Measurements from ENCODE around the gene ACSS1. TPM values are rescaled to one million over a fixed set of nuclear protein-coding genes. Genes with fewer than 3 reads are reported as not detected.

Gene ACSS1
- total and polyA plus RNA-seq, 7 donors = 20.1 to 41.0 (median 27.1) TPM

DNA sequence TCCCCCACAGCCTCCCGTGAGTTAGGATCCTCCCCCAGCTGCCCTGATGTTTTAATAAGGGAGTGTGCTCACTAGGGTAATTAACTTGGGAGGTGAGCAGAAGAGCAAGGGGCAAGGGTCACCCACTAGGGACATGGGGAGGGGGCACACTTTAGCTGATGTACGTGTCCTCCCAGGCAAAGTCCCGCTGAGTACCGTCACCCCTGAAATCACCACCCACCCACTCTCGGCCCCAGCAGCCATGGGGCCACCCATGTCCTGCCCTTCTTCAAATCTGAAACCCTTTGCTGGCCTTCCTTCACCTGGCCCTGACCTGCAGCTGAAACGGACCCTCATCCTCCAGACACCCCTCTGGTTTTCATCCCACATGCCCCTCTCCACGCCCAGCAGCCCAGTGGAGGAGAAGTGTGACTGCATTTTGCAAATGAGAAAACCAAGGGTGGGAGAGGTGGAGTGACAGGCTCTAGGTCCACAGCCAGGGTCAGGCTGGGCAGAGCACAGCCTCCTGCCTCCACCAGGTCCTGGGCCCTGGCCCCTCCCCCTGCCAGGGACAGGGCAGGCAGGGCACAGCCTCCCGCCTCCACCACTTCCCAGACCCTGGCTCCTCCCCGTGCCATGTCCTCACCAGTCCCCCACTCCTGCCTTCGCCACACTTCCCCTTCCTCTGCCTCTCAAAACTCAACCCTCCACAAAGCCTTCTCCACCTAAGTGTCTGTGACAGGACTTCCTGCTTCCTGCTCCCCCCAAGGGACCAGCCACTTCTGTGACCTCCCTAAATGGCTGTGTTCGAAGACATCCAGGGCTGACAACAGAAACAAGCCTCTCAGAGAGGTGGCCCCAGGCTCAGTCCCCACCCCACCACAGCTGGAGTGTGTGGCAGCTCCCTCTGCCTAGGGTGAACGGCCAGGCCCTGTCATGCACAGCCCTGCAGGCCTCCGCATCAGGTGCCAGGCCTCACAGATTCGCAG lies 15.1 kb downstream of the ACSS1 start:
- H3K9me3 ChIP-seq = no peaks in the 10 kb centered on the region
- no peaks in the 10 kb centered on the region for H3K27me3 ChIP-seq
- peaks cover 0 to 79% (median 62%) of the 10 kb centered on the region in 4 donors for H3K4me1 ChIP-seq
- intact Hi-C loops (cut with DNase I) = loop anchor here (10.0 kb wide), 1 partner anchor 1408 kb away; the partner anchor contains the start of gene CST3
- no peak overlapping the region for H3K4me3 ChIP-seq
- TF ChIP-seq POLR2AphosphoS5 (IDR thresholded peaks at IDR 0.05) (no peak), POLR2A (IDR thresholded peaks at IDR 0.05) (no peak), EP300 (IDR thresholded peaks at IDR 0.05) (no peak)
- peak overlapping the region; percentile 52 to 93 (median 88) for H3K27ac ChIP-seq
- WGBS, 2 donors = 57 to 58% methylated on average over 14 of the region's 14 CpGs
- peak; percentile 85 for DNase-seq
- H3K36me3 ChIP-seq = peaks cover 8 to 30% (median 17%) of the 10 kb centered on the region in 4 donors

DNA sequence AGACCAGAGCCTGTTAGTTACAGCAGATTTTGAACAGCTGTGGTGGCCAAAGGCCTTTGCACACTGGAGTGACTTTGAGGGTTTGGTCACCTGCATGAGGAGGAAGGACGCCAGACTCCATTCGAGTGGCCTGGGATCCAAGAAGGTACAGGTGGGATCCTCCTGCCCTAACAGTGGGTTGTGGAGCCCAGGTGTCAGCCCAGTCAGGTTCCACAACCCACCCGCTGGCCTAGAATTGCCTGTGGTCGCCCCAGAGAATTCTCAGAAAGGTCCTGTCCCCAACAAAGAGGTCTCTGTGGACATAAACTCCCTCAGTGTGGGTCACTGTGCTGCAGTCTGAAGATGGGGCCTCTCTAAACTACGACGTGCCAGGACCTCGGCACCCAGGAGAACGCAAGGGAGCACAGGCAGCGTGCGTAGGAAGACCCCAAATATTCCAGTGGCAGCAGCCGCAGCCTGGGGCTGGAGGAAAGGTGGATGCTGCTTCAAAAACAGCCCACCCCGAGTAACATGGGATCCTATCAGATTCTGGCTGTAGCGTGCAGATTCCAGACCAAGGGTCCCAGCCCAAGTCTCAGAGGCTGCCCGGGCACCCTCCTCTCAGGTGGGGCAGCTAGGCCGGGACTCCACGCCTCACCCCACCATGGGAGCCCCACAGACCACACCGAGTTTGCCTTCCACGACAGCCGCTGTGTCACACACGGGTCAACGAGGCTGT lies 16.0 kb downstream of the ACSS1 start:
- WGBS, 2 donors = 76 to 85% methylated on average over 21 of the region's 21 CpGs
- TF ChIP-seq, protein P1, sequence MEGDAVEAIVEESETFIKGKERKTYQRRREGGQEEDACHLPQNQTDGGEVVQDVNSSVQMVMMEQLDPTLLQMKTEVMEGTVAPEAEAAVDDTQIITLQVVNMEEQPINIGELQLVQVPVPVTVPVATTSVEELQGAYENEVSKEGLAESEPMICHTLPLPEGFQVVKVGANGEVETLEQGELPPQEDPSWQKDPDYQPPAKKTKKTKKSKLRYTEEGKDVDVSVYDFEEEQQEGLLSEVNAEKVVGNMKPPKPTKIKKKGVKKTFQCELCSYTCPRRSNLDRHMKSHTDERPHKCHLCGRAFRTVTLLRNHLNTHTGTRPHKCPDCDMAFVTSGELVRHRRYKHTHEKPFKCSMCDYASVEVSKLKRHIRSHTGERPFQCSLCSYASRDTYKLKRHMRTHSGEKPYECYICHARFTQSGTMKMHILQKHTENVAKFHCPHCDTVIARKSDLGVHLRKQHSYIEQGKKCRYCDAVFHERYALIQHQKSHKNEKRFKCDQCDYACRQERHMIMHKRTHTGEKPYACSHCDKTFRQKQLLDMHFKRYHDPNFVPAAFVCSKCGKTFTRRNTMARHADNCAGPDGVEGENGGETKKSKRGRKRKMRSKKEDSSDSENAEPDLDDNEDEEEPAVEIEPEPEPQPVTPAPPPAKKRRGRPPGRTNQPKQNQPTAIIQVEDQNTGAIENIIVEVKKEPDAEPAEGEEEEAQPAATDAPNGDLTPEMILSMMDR (IDR thresholded peaks at IDR 0.05) = no peak
- no peak for TF ChIP-seq POLR2A (IDR thresholded peaks at IDR 0.05)
- TF ChIP-seq POLR2AphosphoS5 (IDR thresholded peaks at IDR 0.05) = no peak
- no peak for TF ChIP-seq EP300 (IDR thresholded peaks at IDR 0.05)

DNA sequence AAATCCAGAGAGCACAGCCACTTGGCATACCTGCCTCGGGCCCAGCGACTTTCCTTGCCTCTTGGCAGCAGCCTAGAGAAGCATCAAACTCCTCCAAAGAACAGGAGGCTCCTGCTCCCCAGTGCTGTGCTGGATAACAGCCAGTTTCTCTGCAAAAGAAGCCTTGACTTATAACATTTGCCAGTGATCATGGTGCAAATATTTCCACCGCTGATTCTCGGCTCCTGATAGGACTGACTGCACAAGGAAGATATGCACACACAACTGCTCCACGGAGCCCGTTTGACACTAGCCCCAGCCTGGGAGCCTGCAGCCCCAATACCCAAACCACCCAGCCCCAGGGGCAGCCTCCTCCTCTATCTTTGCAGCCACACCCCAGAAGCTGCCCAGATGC lies 17.5 kb downstream of the ACSS1 start:
- Histone ChIP-seq H3K36me3 (peaks cover 0 to 6% (median 0%) of the 10 kb centered on the region in 4 donors), H3K27me3 (no peaks in the 10 kb centered on the region), H3K9me3 (no peaks in the 10 kb centered on the region), H3K4me3 (peak overlapping the region in 1 of 4 donors; percentile 3), H3K4me1 (peaks cover 0 to 93% (median 86%) of the 10 kb centered on the region in 4 donors), H3K27ac (peak overlapping the region; percentile 88 to 93 (median 88))
- 26 to 59% methylated on average over 6 of the region's 6 CpGs for WGBS, 2 donors
- peak in 1 of 4 donors; percentile 59 for TF ChIP-seq EP300 (IDR thresholded peaks at IDR 0.05)
- TF ChIP-seq, protein P1 (IDR thresholded peaks at IDR 0.05) = no peak
- TF ChIP-seq POLR2A (IDR thresholded peaks at IDR 0.05) = no peak
- TF ChIP-seq POLR2AphosphoS5 (IDR thresholded peaks at IDR 0.05) = peak in 3 of 4 donors; percentile 77 to 78 (median 77)
- DNase-seq = peak; percentile 95
- intact Hi-C loops (cut with DNase I) = loop anchor here (2.0 to 10.0 kb wide), 2 partner anchors 14 to 1406 kb away; partner anchors contain the start of gene CST3

More for the DNA sequence above, 16.0 kb downstream of the ACSS1 start:
- peak overlapping the region; percentile 88 to 93 (median 88) for H3K27ac ChIP-seq
- H3K27me3 ChIP-seq = no peaks in the 10 kb centered on the region
- H3K4me3 ChIP-seq = no peak overlapping the region
- H3K36me3 ChIP-seq = peaks cover 8 to 22% (median 10%) of the 10 kb centered on the region in 4 donors
- H3K4me1 ChIP-seq = peaks cover 0 to 83% (median 71%) of the 10 kb centered on the region in 4 donors
- no peaks in the 10 kb centered on the region for H3K9me3 ChIP-seq
- intact Hi-C loops (cut with DNase I) = loop anchor here (2.0 to 10.0 kb wide), 2 partner anchors 13 to 1407 kb away; partner anchors contain the start of gene CST3
- DNase-seq = no peak

DNA sequence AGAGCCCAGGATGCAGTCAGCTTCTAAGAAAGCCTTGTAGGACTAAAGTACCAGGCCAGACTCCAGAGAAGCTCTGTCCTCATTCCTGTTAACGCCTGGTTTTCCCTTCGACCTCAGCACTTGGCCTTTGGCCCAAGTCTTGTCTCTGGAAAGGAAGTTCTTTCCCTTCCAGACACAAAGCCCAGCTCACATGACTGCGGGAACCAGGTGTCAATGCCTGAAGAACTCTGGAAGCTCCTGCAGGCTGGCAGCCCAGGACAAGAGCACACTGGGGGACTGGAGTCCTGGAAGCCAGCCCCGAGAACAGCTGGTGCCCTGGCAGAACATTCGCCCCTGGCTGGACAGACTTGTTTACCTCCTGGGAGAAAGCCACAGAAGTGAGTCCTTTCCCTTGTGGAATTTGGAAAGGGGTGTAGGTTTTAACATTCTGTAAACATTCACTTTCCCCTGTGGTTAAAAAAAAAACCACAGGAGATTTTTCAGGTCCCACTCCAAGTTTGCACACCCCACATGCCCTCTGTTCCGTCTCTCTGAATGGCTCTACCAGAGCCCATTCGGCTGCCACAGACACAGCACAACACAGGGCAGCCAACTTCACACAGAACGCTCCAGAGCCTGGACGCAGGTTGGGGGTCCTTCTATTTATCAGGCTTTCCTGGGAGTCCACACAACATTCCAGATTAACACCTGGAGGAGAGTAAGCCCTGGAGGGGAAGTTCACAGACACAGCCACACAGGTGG lies 18.1 kb downstream of the ACSS1 start:
- peaks cover 0 to under 1% (median 0%) of the 10 kb centered on the region in 4 donors for H3K36me3 ChIP-seq
- H3K4me3 ChIP-seq = peak overlapping the region in 1 of 4 donors; percentile 3
- TF ChIP-seq POLR2A (IDR thresholded peaks at IDR 0.05) (no peak), EP300 (IDR thresholded peaks at IDR 0.05) (peak; percentile 64 to 92 (median 72)), POLR2AphosphoS5 (IDR thresholded peaks at IDR 0.05) (peak; percentile 89 to 96 (median 91))
- WGBS, 2 donors = 16 to 54% methylated on average over 9 of the region's 9 CpGs
- H3K27me3 ChIP-seq = no peaks in the 10 kb centered on the region
- peak; percentile 99 for DNase-seq
- no peaks in the 10 kb centered on the region for H3K9me3 ChIP-seq
- peaks cover 0 to 97% (median 90%) of the 10 kb centered on the region in 4 donors for H3K4me1 ChIP-seq
- intact Hi-C loops (cut with DNase I) = loop anchor here (2.0 to 10.0 kb wide), 4 partner anchors 15 to 1405 kb away; partner anchors contain the start of genes CST3 and NANP
- H3K27ac ChIP-seq = peak overlapping the region; percentile 88 to 93 (median 88)

DNA sequence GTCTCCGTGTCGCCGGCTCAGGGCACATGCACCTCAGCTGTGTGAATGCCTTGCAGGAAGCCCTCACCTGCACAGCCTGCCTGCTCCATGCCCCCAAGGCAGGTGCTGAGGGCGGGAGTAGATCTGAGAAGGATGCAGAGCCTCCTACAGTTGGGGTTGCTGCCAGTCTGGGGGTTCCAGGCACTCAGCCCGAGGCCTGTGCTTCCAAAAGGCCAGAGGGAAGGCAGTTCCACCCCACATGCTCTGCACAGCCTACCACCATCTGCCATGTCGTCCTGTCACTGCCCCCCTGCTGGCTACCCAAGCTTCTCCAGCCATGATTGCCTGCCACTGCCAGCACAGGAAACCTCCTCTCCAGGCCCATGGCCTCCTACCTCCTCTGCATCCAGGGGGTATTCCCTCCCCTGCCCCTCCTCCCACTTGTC lies 19.3 kb downstream of the ACSS1 start:
- no peaks in the 10 kb centered on the region for H3K36me3 ChIP-seq
- H3K27me3 ChIP-seq = no peaks in the 10 kb centered on the region
- no peaks in the 10 kb centered on the region for H3K9me3 ChIP-seq
- H3K4me3 ChIP-seq = no peak overlapping the region
- 87 to 92% methylated on average over 6 of the region's 6 CpGs for WGBS, 2 donors
- no peak for DNase-seq
- H3K27ac ChIP-seq = peak overlapping the region; percentile 88 to 93 (median 88)
- intact Hi-C loops (cut with DNase I) = loop anchor here (5.0 to 10.0 kb wide), 2 partner anchors 41 to 586 kb away; partner anchors contain the start of gene NANP
- TF ChIP-seq, protein P1 (IDR thresholded peaks at IDR 0.05) = no peak
- TF ChIP-seq POLR2AphosphoS5 (IDR thresholded peaks at IDR 0.05) (no peak), POLR2A (IDR thresholded peaks at IDR 0.05) (no peak), EP300 (IDR thresholded peaks at IDR 0.05) (no peak)
- peaks cover 0 to 100% (median 93%) of the 10 kb centered on the region in 4 donors for H3K4me1 ChIP-seq
